Fibroblast of pulmonary artery (primary cell): ENCODE measurements around the gene PDHX.

ENCODE experiments used
- DNase-seq: peaks from one replicate; pipeline ENCODE4 v3.0.0-alpha.2; 2010; ENCODE audit warnings: low read depth
- H3K4me3 ChIP-seq: replicated peaks from 2 replicates; pipeline ENCODE4 v1.5.1; 2011; ENCODE audit warnings: low read depth, mild to moderate bottlenecking, control low read depth, low read length, moderate library complexity
- CTCF ChIP-seq: IDR thresholded peaks from 2 replicates; pipeline ENCODE4 v1.5.1; 2011; ENCODE audit warnings: mild to moderate bottlenecking, control low read depth, low read length, inconsistent platforms; ENCODE audit errors: missing control alignments

PDHX gene

GRCh38 chr11:35030716-35031213, 114.3 kb downstream of the PDHX start:
- no peak for TF ChIP-seq CTCF
- no peak overlapping the region for H3K4me3 ChIP-seq
- DNase-seq, result peak; percentile 92

GRCh38 chr11:35031346-35031745, 114.9 kb downstream of the PDHX start:
- TF ChIP-seq CTCF, result no peak
- DNase-seq, result no peak
- H3K4me3 ChIP-seq, result no peak overlapping the region

- H3K4me3 ChIP-seq, result no peak overlapping the region
- no peak for TF ChIP-seq CTCF
- DNase-seq, result no peak
Measured at GRCh38 chr11:35031867-35032266, 115.4 kb downstream of the PDHX start.

GRCh38 chr11:35033011-35033410, 116.6 kb downstream of the PDHX start:
- no peak for TF ChIP-seq CTCF
- no peak overlapping the region for H3K4me3 ChIP-seq
- DNase-seq, result no peak

- DNase-seq, result no peak
- H3K4me3 ChIP-seq, result no peak overlapping the region
- TF ChIP-seq CTCF, result no peak
Measured at GRCh38 chr11:35034401-35034800, 118.0 kb downstream of the PDHX start.

GRCh38 chr11:35035894-35036408, 119.5 kb downstream of the PDHX start:
- no peak overlapping the region for H3K4me3 ChIP-seq
- peak; percentile 99 for DNase-seq
- no peak for TF ChIP-seq CTCF

- TF ChIP-seq CTCF, result no peak
- no peak overlapping the region for H3K4me3 ChIP-seq
- peak; percentile 29 for DNase-seq
Measured at GRCh38 chr11:35036639-35037038, 120.2 kb downstream of the PDHX start.
